Panc1 (cell line): Measurements from ENCODE around the gene TTC9B.

Experiments
- CTCF ChIP-seq: fragments of 450-650 bp; IDR thresholded peaks from 2 replicates; pipeline ENCODE4 v1.5.1; 2017; ENCODE audit warnings: mild to moderate bottlenecking
- POLR2AphosphoS5 ChIP-seq: IDR thresholded peaks from 2 replicates; pipeline ENCODE4 v1.6.1; 2012; ENCODE audit warnings: mild to moderate bottlenecking, low read depth, low read length, moderate library complexity
- SIN3A ChIP-seq: IDR thresholded peaks from 2 replicates; pipeline ENCODE4 v1.6.1; 2012; ENCODE audit warnings: low read depth, mild to moderate bottlenecking, low read length, moderate library complexity, borderline replicate concordance; ENCODE audit not compliant: insufficient read depth

GRCh38 chr19:40241809-40242384, 23.7 kb upstream of the TTC9B start:
- no peak for TF ChIP-seq CTCF
- no peak for TF ChIP-seq POLR2AphosphoS5
- TF ChIP-seq SIN3A, result no peak
